GM19023 (cell line): ENCODE measurements around the gene NOXRED1.
A peak's percentile ranks its signal among the peaks of the same experiment; 100 is the strongest.

ENCODE experiments used
- ATAC-seq: cut with Tn5 transposase; IDR thresholded peaks from one replicate; pipeline ENCODE4 v1.9.1; 2021; ENCODE audit warnings: mild to moderate bottlenecking, moderate library complexity; ENCODE audit not compliant: unreplicated experiment

Gene NOXRED1

GRCh38 chr14:77409131-77409533 is 14.2 kb downstream of the NOXRED1 start:
- no peak for ATAC-seq

GRCh38 chr14:77407158-77407557 is 16.2 kb downstream of the NOXRED1 start:
- ATAC-seq, result no peak

- no peak for ATAC-seq
Observed at GRCh38 chr14:77406718-77407117, 16.6 kb downstream of the NOXRED1 start.

GRCh38 chr14:77406086-77406485 is 17.2 kb downstream of the NOXRED1 start:
- no peak for ATAC-seq

- no peak for ATAC-seq
Observed at GRCh38 chr14:77403768-77404167, 19.6 kb downstream of the NOXRED1 start.

- ATAC-seq, result no peak
Observed at GRCh38 chr14:77400216-77400615, 23.1 kb downstream of the NOXRED1 start.

- no peak for ATAC-seq
Observed at GRCh38 chr14:77390188-77390587, 33.1 kb downstream of the NOXRED1 start.

GRCh38 chr14:77378701-77379100 is 44.6 kb downstream of the NOXRED1 start:
- ATAC-seq, result no peak

- peak; percentile 4 for ATAC-seq
Observed at GRCh38 chr14:77377502-77377844, 45.9 kb downstream of the NOXRED1 start.

- ATAC-seq, result peak; percentile 92
Observed at GRCh38 chr14:77376771-77377501, 46.4 kb downstream of the NOXRED1 start, which contains the start of the genes SAMD15 and TMED8. Gene SAMD15 (plus strand): TSS chr14:77377379. CDS start chr14:77377419, 40 bp downstream. Gene TMED8 (minus strand): TSS chr14:77377094. CDS start chr14:77377053, 41 bp downstream.

- peak; percentile 26 for ATAC-seq
Observed at GRCh38 chr14:77375973-77376770, 47.2 kb downstream of the NOXRED1 start.

GRCh38 chr14:77375164-77375950 is 48.0 kb downstream of the NOXRED1 start:
- ATAC-seq, result no peak

GRCh38 chr14:77372304-77372841 is 51.0 kb downstream of the NOXRED1 start:
- ATAC-seq, result peak; percentile 20

- no peak for ATAC-seq
Observed at GRCh38 chr14:77369285-77369684, 54.0 kb downstream of the NOXRED1 start.

GRCh38 chr14:77364146-77364545 is 59.2 kb downstream of the NOXRED1 start:
- no peak for ATAC-seq

GRCh38 chr14:77359626-77360025 is 63.7 kb downstream of the NOXRED1 start:
- no peak for ATAC-seq

GRCh38 chr14:77356899-77357298 is 66.4 kb downstream of the NOXRED1 start:
- ATAC-seq, result no peak

- no peak for ATAC-seq
Observed at GRCh38 chr14:77355811-77356210, 67.5 kb downstream of the NOXRED1 start.

GRCh38 chr14:77353469-77354141 is 69.7 kb downstream of the NOXRED1 start:
- no peak for ATAC-seq

GRCh38 chr14:77347751-77348150 is 75.6 kb downstream of the NOXRED1 start:
- no peak for ATAC-seq
